IMR-90 (cell line): ENCODE data around the gene AUTS2. TPM values are rescaled to one million over a fixed set of nuclear protein-coding genes. Genes with fewer than 3 reads are reported as not detected.
A peak's percentile ranks its signal among the peaks of the same experiment; 100 is the strongest.

Experiments
- ATAC-seq: fragments of 200-7000 bp; cut with Tn5 transposase; 2 replicates; pipeline ENCODE4 v1.9.1; 2020; ENCODE audit warnings: low read depth, mild to moderate bottlenecking, moderate library complexity
- BruUV-seq: library from RNA; stranded (reverse); fragments of 400-500 nt; replicated peaks from 2 replicates; lab custom pipeline; 2021; lab: Mats Ljungman, UMichigan
- CTCF ChIA-PET: fragments of 300-600 bp; formaldehyde crosslinking; extraction: SDS; loops from one replicate; lab custom pipeline; 2021; ENCODE audit warnings: antibody characterized with exemption; lab: Yijun Ruan, JAX
- POLR2A ChIA-PET: fragments of 300-600 bp; sonication (Branson Sonifier 250); formaldehyde crosslinking; loops from one replicate; lab custom pipeline; 2022; ENCODE audit warnings: antibody characterized with exemption; ENCODE audit not compliant: unreplicated experiment; lab: Charles Lee
- DNase-seq: peaks from one replicate; pipeline ENCODE4 v3.0.0; 2013
- H2AFZ ChIP-seq: replicated peaks from 2 replicates; pipeline ENCODE3; 2013; ENCODE audit warnings: low read length, mild to moderate bottlenecking; ENCODE audit not compliant: poor library complexity
- H2AK5ac ChIP-seq: 2 replicates; pipeline ENCODE4 v1.6.1; 2013; ENCODE audit warnings: low read depth, low read length, inconsistent platforms
- H2AK9ac ChIP-seq: replicated peaks from 2 replicates; pipeline ENCODE3; 2013; ENCODE audit warnings: mild to moderate bottlenecking, low read depth, low read length, moderate library complexity; ENCODE audit not compliant: poor library complexity
- H2BK120ac ChIP-seq: 2 replicates; pipeline ENCODE4 v1.6.1; 2013; ENCODE audit warnings: low read depth, low read length, inconsistent platforms
- H2BK15ac ChIP-seq: 3 replicates; pipeline ENCODE4 v1.6.1; 2013; ENCODE audit warnings: low read depth, low read length, inconsistent platforms
- H2BK20ac ChIP-seq: 2 replicates; pipeline ENCODE4 v1.6.1; 2013; ENCODE audit warnings: low read depth, mild to moderate bottlenecking, inconsistent platforms, low read length, moderate library complexity
- H2BK5ac ChIP-seq: 2 replicates; pipeline ENCODE4 v1.6.1; 2013; ENCODE audit warnings: mild to moderate bottlenecking, low read depth, low read length, inconsistent platforms; ENCODE audit not compliant: poor library complexity, severe bottlenecking
- H3K14ac ChIP-seq: replicated peaks from 2 replicates; pipeline ENCODE4 v1.6.1; 2013; ENCODE audit warnings: low read depth, low read length, inconsistent platforms
- H3K18ac ChIP-seq: 2 replicates; pipeline ENCODE4 v1.6.1; 2013; ENCODE audit warnings: low read depth, low read length, control low read depth
- H3K23ac ChIP-seq: 2 replicates; pipeline ENCODE4 v1.6.1; 2013; ENCODE audit warnings: low read depth, low read length, inconsistent platforms
- H3K27ac ChIP-seq: 2 replicates; pipeline ENCODE4 v1.5.1; 2013; ENCODE audit warnings: mild to moderate bottlenecking, control low read depth, low read length; ENCODE audit not compliant: insufficient read depth
- H3K27me3 ChIP-seq: 2 replicates; pipeline ENCODE4 v1.6.1; 2013; ENCODE audit warnings: low read length; ENCODE audit not compliant: control insufficient read depth, insufficient read depth
- H3K36me3 ChIP-seq: 2 replicates; pipeline ENCODE4 v1.6.1; 2013; ENCODE audit warnings: low read length, mixed read lengths; ENCODE audit not compliant: control insufficient read depth, insufficient read depth
- H3K4ac ChIP-seq: 2 replicates; pipeline ENCODE4 v1.6.1; 2013; ENCODE audit warnings: low read depth, low read length, inconsistent platforms
- H3K4me1 ChIP-seq: 2 replicates; pipeline ENCODE4 v1.6.1; 2013; ENCODE audit warnings: low read length, mixed read lengths; ENCODE audit not compliant: control insufficient read depth, insufficient read depth
- H3K4me2 ChIP-seq: 2 replicates; pipeline ENCODE4 v1.6.1; 2013; ENCODE audit warnings: low read depth, mild to moderate bottlenecking, control low read depth, low read length, moderate library complexity
- H3K4me3 ChIP-seq: 2 replicates; pipeline ENCODE4 v1.5.1; 2013; ENCODE audit warnings: low read depth, mild to moderate bottlenecking, control low read depth, low read length, moderate library complexity; ENCODE audit not compliant: insufficient read depth
- H3K56ac ChIP-seq: 2 replicates; pipeline ENCODE4 v1.6.1; 2013; ENCODE audit warnings: low read length, inconsistent platforms; ENCODE audit not compliant: insufficient read depth; ENCODE audit errors: extremely low read depth
- H3K79me1 ChIP-seq, 2 experiments: 2 replicates each; pipeline ENCODE4 v1.6.1; 2013; ENCODE audit warnings: low read length in 2 of 2, inconsistent platforms in 1 of 2, low read depth in 1 of 2
- H3K9ac ChIP-seq: 2 replicates; pipeline ENCODE4 v1.6.1; 2013; ENCODE audit warnings: low read depth, low read length, control low read depth
- H3K9me1 ChIP-seq: 2 replicates; pipeline ENCODE4 v1.6.1; 2013; ENCODE audit warnings: low read length, inconsistent platforms; ENCODE audit not compliant: insufficient read depth
- H3K9me3 ChIP-seq: 2 replicates; pipeline ENCODE4 v1.6.1; 2013; ENCODE audit warnings: low read length; ENCODE audit not compliant: control insufficient read depth, insufficient read depth
- H4K20me1 ChIP-seq: 2 replicates; pipeline ENCODE4 v1.6.1; 2013; ENCODE audit warnings: low read length, inconsistent platforms; ENCODE audit not compliant: insufficient read depth
- H4K5ac ChIP-seq: 2 replicates; pipeline ENCODE4 v1.6.1; 2013; ENCODE audit warnings: mild to moderate bottlenecking, low read depth, low read length, control low read depth
- H4K8ac ChIP-seq, 2 experiments: 2 replicates each; pipeline ENCODE4 v1.6.1; 2013; ENCODE audit warnings: low read depth in 2 of 2, low read length in 2 of 2, control low read depth in 1 of 2, inconsistent platforms in 1 of 2
- H4K91ac ChIP-seq: 2 replicates; pipeline ENCODE4 v1.6.1; 2013; ENCODE audit warnings: low read depth, low read length, inconsistent platforms; ENCODE audit not compliant: insufficient read depth
- BHLHE40 ChIP-seq: fragments of 150-350 bp; IDR thresholded peaks from 2 replicates; pipeline ENCODE4 v1.6.1; 2016; ENCODE audit warnings: mild to moderate bottlenecking, low read depth, low read length
- CEBPB ChIP-seq: IDR thresholded peaks from 2 replicates; pipeline ENCODE4 v1.6.1; 2012; ENCODE audit warnings: low read depth, low read length, improper control_type of control experiment
- CHD1 ChIP-seq: IDR thresholded peaks from 2 replicates; pipeline ENCODE4 v1.6.1; 2012; ENCODE audit warnings: low read depth, low read length, improper control_type of control experiment
- MAFK ChIP-seq: IDR thresholded peaks from 2 replicates; pipeline ENCODE4 v1.6.1; 2012; ENCODE audit warnings: low read depth, low read length, improper control_type of control experiment
- MAZ ChIP-seq: IDR thresholded peaks from 2 replicates; pipeline ENCODE4 v1.6.1; 2012; ENCODE audit warnings: low read depth, mild to moderate bottlenecking, low read length, improper control_type of control experiment, moderate library complexity, borderline replicate concordance
- MXI1 ChIP-seq: IDR thresholded peaks from 2 replicates; pipeline ENCODE4 v1.6.1; 2012; ENCODE audit warnings: low read depth, mild to moderate bottlenecking, low read length, moderate library complexity, borderline replicate concordance
- POLR2A ChIP-seq: IDR thresholded peaks from 2 replicates; pipeline ENCODE4 v1.6.1; 2012; ENCODE audit warnings: mild to moderate bottlenecking, low read depth, low read length
- RAD21 ChIP-seq: IDR thresholded peaks from 2 replicates; pipeline ENCODE4 v1.6.1; 2012; ENCODE audit warnings: low read length, improper control_type of control experiment
- RCOR1 ChIP-seq: IDR thresholded peaks from 2 replicates; pipeline ENCODE4 v1.6.1; 2012; ENCODE audit warnings: mild to moderate bottlenecking, low read length, improper control_type of control experiment; ENCODE audit not compliant: insufficient replicate concordance
- RFX5 ChIP-seq: IDR thresholded peaks from 2 replicates; pipeline ENCODE4 v1.8.0; 2012; ENCODE audit warnings: low read depth, mild to moderate bottlenecking, low read length, moderate library complexity
- SMC3 ChIP-seq: fragments of 150-350 bp; IDR thresholded peaks from 2 replicates; pipeline ENCODE4 v1.6.1; 2016; ENCODE audit warnings: low read depth, mild to moderate bottlenecking, antibody characterized with exemption, low read length, moderate library complexity
- WGBS, 2 experiments: methylation state at CpG; one replicate each; pipeline versions ENCODE4 v1.1.5 to v1.1.7; 2013; ENCODE audit warnings: missing lambda C conversion rate in 2 of 2; ENCODE audit not compliant: insufficient read length in 1 of 2; ENCODE audit errors: extremely low coverage in 2 of 2; 5-methylcytosine and 5-hydroxymethylcytosine counted together
- dilution Hi-C: fragments of 300-500 bp; cut with HindIII; formaldehyde crosslinking; loops from one replicate; pipeline ENCODE4 v1.14.3; 2018; ENCODE audit warnings: low sequenced_read_pairs; ENCODE audit not compliant: unreplicated experiment
- in situ Hi-C: fragments of 300-500 bp; cut with MboI; formaldehyde crosslinking; loops from 3 replicates; pipeline ENCODE4 v1.14.3; 2019; ENCODE audit warnings: low sequenced_read_pairs, inconsistent platforms, mixed read lengths
- intact Hi-C: fragments of 100-400 bp; cut with micrococcal nuclease; formaldehyde crosslinking; loops from 2 replicates; pipeline ENCODE4 v1.10.0; 2022
- polyA plus RNA-seq, 3 experiments: library from polyadenylated mRNA; depleted of rRNA; stranded (reverse); fragments of >200 nt; gene quantifications; 2 replicates each; pipeline ENCODE4 v1.2.3, GENCODE V29; 2012; ENCODE audit warnings: low replicate concordance in 1 of 3
- total RNA-seq: library from RNA; depleted of rRNA; stranded (reverse); fragments of >200 nt; gene quantifications from 2 replicates; pipeline ENCODE4 v1.2.3, GENCODE V29; 2012
- TF ChIP-seq, protein P1 (sequence below): fragments of 150-350 bp; IDR thresholded peaks from 2 replicates; pipeline ENCODE4 v1.6.1; 2016; ENCODE audit warnings: low read depth, mild to moderate bottlenecking, low read length, moderate library complexity, borderline replicate concordance
- TF ChIP-seq, protein P2 (sequence below): fragments of 150-350 bp; IDR thresholded peaks from 2 replicates; pipeline ENCODE4 v1.6.1; 2017; ENCODE audit warnings: mild to moderate bottlenecking, antibody characterized with exemption, low read length, low read depth

AUTS2 gene
- total and polyA plus RNA-seq, 2 of the 4 experiments (the other 2 are of a cell fraction), result 0.90 to 3.0 TPM

DNA sequence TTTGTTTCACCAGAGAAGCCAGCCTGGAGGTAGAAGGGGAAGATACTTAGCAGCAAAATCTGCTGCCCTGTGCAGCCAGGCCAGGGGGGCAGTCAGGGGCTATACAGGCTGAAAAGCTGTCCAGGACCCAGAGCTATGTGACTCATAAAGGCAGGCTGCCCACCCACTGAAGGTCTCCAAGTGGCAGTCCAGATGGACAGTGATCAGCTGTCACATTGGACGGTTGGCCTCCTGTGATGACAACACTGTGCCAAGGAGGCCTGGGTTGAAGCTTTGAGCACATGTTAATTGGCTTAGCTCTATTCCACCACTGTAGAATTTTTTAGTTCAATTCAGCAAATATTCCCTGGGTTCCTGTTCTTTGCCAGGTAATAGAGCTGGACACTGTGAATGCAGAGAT is 956.4 kb downstream of the AUTS2 start:
- TF ChIP-seq, protein P1, sequence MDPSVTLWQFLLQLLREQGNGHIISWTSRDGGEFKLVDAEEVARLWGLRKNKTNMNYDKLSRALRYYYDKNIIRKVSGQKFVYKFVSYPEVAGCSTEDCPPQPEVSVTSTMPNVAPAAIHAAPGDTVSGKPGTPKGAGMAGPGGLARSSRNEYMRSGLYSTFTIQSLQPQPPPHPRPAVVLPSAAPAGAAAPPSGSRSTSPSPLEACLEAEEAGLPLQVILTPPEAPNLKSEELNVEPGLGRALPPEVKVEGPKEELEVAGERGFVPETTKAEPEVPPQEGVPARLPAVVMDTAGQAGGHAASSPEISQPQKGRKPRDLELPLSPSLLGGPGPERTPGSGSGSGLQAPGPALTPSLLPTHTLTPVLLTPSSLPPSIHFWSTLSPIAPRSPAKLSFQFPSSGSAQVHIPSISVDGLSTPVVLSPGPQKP, result no peak
- TF ChIP-seq RCOR1 (no peak), RAD21 (no peak), CHD1 (no peak), POLR2A (no peak), SMC3 (no peak), MAFK (no peak), CEBPB (no peak), MXI1 (no peak), MAZ (no peak), RFX5 (no peak), BHLHE40 (no peak)
- TF ChIP-seq, protein P2, sequence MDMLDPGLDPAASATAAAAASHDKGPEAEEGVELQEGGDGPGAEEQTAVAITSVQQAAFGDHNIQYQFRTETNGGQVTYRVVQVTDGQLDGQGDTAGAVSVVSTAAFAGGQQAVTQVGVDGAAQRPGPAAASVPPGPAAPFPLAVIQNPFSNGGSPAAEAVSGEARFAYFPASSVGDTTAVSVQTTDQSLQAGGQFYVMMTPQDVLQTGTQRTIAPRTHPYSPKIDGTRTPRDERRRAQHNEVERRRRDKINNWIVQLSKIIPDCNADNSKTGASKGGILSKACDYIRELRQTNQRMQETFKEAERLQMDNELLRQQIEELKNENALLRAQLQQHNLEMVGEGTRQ, result no peak
- no peaks in the 10 kb centered on the region for H3K36me3 ChIP-seq
- intact Hi-C loops, result no loop called here
- H3K79me1 ChIP-seq, result no peaks in the 10 kb centered on the region
- H4K8ac ChIP-seq, result no peak overlapping the region
- H3K23ac ChIP-seq, result no peak overlapping the region
- ChIA-PET CTCF (no interaction called here), POLR2A (no interaction called here)
- H3K9ac ChIP-seq, result no peak overlapping the region
- no peaks in the 10 kb centered on the region for H3K4me1 ChIP-seq
- dilution Hi-C loops, result no loop called here
- no peak overlapping the region for H3K4me3 ChIP-seq
- H3K14ac ChIP-seq, result no peak overlapping the region
- H3K27ac ChIP-seq, result no peak overlapping the region
- no TSS peak for BruUV-seq
- H2BK120ac ChIP-seq, result no peak overlapping the region
- no peaks in the 10 kb centered on the region for H4K20me1 ChIP-seq
- no peak overlapping the region for H4K5ac ChIP-seq
- no peak overlapping the region for H2AFZ ChIP-seq
- peak overlapping the region; percentile 24 for H2AK9ac ChIP-seq
- no peak overlapping the region for H3K18ac ChIP-seq
- no peaks in the 10 kb centered on the region for H3K9me3 ChIP-seq
- no peaks in the 10 kb centered on the region for H3K27me3 ChIP-seq
- WGBS, 2 experiments, result no CpG with 5 or more reads among the region's 1 CpG
- no peak overlapping the region for H2BK5ac ChIP-seq
- no peak overlapping the region for H3K4ac ChIP-seq
- no peak overlapping the region for H4K91ac ChIP-seq
- H3K4me2 ChIP-seq, result no peak overlapping the region
- H2AK5ac ChIP-seq, result no peak overlapping the region
- no peak for DNase-seq
- ATAC-seq, result no peak
- no peak overlapping the region for H2BK20ac ChIP-seq
- H3K56ac ChIP-seq, result no peak overlapping the region
- in situ Hi-C loops, result no loop called here
- no peaks in the 10 kb centered on the region for H3K9me1 ChIP-seq
- no peak overlapping the region for H2BK15ac ChIP-seq
